ENCODE results near the gene ADAMTS8. TPM values are rescaled to one million over a fixed set of nuclear protein-coding genes. Genes with fewer than 3 reads are reported as not detected.
A peak's percentile ranks its signal among the peaks of the same experiment; 100 is the strongest.

Gene ADAMTS8
- total and polyA plus RNA-seq, 4 donors, result 0.02 to 0.08 (median 0.07) TPM; not detected in 1

DNA sequence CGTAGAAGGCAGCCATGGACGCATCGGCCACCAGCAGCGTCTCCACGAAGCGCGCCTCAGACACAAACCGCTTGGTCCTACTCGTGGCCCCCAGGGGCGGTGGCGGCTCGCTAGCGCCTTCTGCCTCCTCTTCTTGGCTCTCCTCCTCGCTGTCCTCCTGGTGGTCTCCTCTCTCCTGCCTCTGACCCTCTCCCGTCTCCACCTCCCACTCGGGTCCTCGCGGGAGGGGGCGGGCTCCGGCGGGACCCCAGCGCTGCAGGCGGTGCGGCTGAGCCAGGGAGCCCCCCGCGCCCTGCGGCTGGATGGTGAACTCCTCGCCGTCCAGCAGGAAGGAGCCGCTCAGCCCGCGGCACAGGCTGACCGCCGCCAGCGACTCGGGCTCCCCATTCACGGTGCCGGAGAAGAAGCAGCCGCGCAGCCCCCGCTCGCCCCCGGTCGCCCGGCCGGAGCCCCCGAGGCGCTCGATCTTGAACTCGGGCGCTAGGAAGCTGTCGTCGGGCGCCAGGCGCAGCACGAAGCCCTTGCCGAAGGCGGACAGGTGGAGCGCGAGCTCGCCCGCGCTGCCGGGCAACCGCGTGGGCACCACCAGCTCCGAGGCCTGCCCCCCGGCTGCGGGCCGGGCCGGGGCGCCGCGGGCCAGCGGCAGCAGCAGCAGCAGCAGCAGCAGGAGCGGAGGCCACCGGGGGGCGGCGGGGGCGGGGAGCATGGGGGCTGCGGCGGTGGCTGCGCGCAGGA lies 661 bp downstream of the ADAMTS8 start:
- 2% methylated on average over 84 of the region's 84 CpGs for WGBS
- no peak for DNase-seq (ENCODE audit: low spot score)
- Histone ChIP-seq H3K4me1 (ENCODE audit: control insufficient read depth in 4 of 4, insufficient read depth in 4 of 4, low read length in 3 of 4) (peaks cover 11 to 24% (median 20%) of the 10 kb centered on the region in 4 donors), H3K9me3 (ENCODE audit: control insufficient read depth in 4 of 4, low read length in 3 of 4) (no peaks in the 10 kb centered on the region), H3K36me3 (ENCODE audit: control insufficient read depth in 4 of 4, insufficient read depth in 3 of 4, low read depth in 1 of 4, low read length in 3 of 4) (no peaks in the 10 kb centered on the region), H3K4me3 (ENCODE audit: low read depth in 1 of 3, low read length in 3 of 3) (peak overlapping the region in 1 of 3 donors; percentile 53), H3K27ac (ENCODE audit: low read depth in 1 of 2, low read length in 2 of 2) (no peak overlapping the region), H3K27me3 (ENCODE audit: control insufficient read depth in 4 of 4, insufficient read depth in 4 of 4, low read length in 3 of 4) (peaks cover 0 to 12% (median 3%) of the 10 kb centered on the region in 4 donors), H3K9ac (ENCODE audit: low read depth in 1 of 2, low read length in 2 of 2) (no peak overlapping the region)
- no peak for TF ChIP-seq FOXA2 (IDR thresholded peaks at IDR 0.05)
- no peak for TF ChIP-seq RXRA (IDR thresholded peaks at IDR 0.05)
- TF ChIP-seq, protein P1, sequence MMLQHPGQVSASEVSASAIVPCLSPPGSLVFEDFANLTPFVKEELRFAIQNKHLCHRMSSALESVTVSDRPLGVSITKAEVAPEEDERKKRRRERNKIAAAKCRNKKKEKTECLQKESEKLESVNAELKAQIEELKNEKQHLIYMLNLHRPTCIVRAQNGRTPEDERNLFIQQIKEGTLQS (IDR thresholded peaks at IDR 0.05), result no peak
- no peak for TF ChIP-seq GABPA (IDR thresholded peaks at IDR 0.05 in 1 of 2, conservative IDR thresholded peaks at IDR 0.05 in 1 of 2)
- no peak for TF ChIP-seq SP1 (IDR thresholded peaks at IDR 0.05)
- TF ChIP-seq TAF1 (conservative IDR thresholded peaks at IDR 0.05), result no peak
- TF ChIP-seq FOXA1 (IDR thresholded peaks at IDR 0.05), result no peak
- TF ChIP-seq YY1 (IDR thresholded peaks at IDR 0.05), result no peak
- no peak for TF ChIP-seq HNF4A (conservative IDR thresholded peaks at IDR 0.05)

DNA sequence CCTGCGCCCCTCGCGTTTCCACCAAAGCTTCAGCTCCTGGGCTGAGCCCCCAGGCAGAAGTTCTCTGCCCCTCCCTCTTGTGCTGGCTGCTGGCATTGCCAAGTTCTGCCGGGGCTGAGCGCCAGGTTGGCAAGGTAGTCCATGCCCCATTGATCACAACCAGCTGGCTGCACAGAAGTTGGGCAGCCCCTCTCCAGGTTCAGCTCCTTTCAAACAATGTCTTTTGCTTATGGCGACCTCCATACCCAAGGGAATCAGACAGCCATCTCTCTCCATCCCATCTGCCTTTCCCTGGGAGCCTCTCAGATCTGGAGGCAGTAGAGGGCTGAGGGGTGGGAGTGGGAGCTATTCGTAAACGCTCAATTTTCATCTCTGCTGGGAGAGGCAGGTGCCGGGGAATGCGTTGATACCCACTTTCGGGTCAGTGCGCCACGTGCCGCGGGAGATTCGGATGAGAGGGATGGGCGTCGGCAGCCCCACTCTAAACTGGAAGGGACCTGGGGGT lies 1.5 kb downstream of the ADAMTS8 start:
- Histone ChIP-seq H3K27me3 (ENCODE audit: control insufficient read depth in 4 of 4, insufficient read depth in 4 of 4, low read length in 3 of 4) (peaks cover 0 to 12% (median 3%) of the 10 kb centered on the region in 4 donors), H3K9ac (ENCODE audit: low read depth in 1 of 2, low read length in 2 of 2) (no peak overlapping the region), H3K9me3 (ENCODE audit: control insufficient read depth in 4 of 4, low read length in 3 of 4) (no peaks in the 10 kb centered on the region), H3K4me3 (ENCODE audit: low read depth in 1 of 3, low read length in 3 of 3) (no peak overlapping the region), H3K36me3 (ENCODE audit: control insufficient read depth in 4 of 4, insufficient read depth in 3 of 4, low read depth in 1 of 4, low read length in 3 of 4) (no peaks in the 10 kb centered on the region), H3K27ac (ENCODE audit: low read depth in 1 of 2, low read length in 2 of 2) (no peak overlapping the region), H3K4me1 (ENCODE audit: control insufficient read depth in 4 of 4, insufficient read depth in 4 of 4, low read length in 3 of 4) (peaks cover 11 to 24% (median 20%) of the 10 kb centered on the region in 4 donors)
- TF ChIP-seq EGR1 (IDR thresholded peaks at IDR 0.05; ENCODE audit: low read depth in 2 of 2), result no peak
- no peak for TF ChIP-seq RAD21 (IDR thresholded peaks at IDR 0.05)
- TF ChIP-seq, protein P2, sequence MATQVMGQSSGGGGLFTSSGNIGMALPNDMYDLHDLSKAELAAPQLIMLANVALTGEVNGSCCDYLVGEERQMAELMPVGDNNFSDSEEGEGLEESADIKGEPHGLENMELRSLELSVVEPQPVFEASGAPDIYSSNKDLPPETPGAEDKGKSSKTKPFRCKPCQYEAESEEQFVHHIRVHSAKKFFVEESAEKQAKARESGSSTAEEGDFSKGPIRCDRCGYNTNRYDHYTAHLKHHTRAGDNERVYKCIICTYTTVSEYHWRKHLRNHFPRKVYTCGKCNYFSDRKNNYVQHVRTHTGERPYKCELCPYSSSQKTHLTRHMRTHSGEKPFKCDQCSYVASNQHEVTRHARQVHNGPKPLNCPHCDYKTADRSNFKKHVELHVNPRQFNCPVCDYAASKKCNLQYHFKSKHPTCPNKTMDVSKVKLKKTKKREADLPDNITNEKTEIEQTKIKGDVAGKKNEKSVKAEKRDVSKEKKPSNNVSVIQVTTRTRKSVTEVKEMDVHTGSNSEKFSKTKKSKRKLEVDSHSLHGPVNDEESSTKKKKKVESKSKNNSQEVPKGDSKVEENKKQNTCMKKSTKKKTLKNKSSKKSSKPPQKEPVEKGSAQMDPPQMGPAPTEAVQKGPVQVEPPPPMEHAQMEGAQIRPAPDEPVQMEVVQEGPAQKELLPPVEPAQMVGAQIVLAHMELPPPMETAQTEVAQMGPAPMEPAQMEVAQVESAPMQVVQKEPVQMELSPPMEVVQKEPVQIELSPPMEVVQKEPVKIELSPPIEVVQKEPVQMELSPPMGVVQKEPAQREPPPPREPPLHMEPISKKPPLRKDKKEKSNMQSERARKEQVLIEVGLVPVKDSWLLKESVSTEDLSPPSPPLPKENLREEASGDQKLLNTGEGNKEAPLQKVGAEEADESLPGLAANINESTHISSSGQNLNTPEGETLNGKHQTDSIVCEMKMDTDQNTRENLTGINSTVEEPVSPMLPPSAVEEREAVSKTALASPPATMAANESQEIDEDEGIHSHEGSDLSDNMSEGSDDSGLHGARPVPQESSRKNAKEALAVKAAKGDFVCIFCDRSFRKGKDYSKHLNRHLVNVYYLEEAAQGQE (IDR thresholded peaks at IDR 0.05), result no peak
- no peak for TF ChIP-seq NR2F2 (IDR thresholded peaks at IDR 0.05)
- TF ChIP-seq GABPA (IDR thresholded peaks at IDR 0.05 in 1 of 2, conservative IDR thresholded peaks at IDR 0.05 in 1 of 2), result no peak
- no peak for TF ChIP-seq SP1 (IDR thresholded peaks at IDR 0.05)
- TF ChIP-seq, protein P3, sequence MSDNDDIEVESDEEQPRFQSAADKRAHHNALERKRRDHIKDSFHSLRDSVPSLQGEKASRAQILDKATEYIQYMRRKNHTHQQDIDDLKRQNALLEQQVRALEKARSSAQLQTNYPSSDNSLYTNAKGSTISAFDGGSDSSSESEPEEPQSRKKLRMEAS (IDR thresholded peaks at IDR 0.05), result no peak
- TF ChIP-seq HNF4G (IDR thresholded peaks at IDR 0.05), result no peak
- TF ChIP-seq FOXA1 (IDR thresholded peaks at IDR 0.05), result no peak
- TF ChIP-seq HNF4A (conservative IDR thresholded peaks at IDR 0.05), result no peak
- no peak for DNase-seq (ENCODE audit: low spot score)
- 39% methylated on average over 18 of the region's 18 CpGs for WGBS

All from liver (tissue), 9 donors.